HepG2 (cell line): Measurements from ENCODE around the gene AGRN. TPM values are rescaled to one million over a fixed set of nuclear protein-coding genes. Genes with fewer than 3 reads are reported as not detected.
A peak's percentile ranks its signal among the peaks of the same experiment; 100 is the strongest.

ENCODE experiments used
- BRD4 ChIP-seq: sonication (generic); formaldehyde crosslinking; IDR thresholded peaks from 2 replicates; pipeline ENCODE4 v1.4.0; 2020; ENCODE audit warnings: missing genetic modification reagents
- CREB1 ChIP-seq, 2 experiments: fragments of 450-650 bp in 1 of 2; IDR thresholded peaks; 2 replicates each; pipeline ENCODE4 v1.6.1; 2016 to 2017; ENCODE audit warnings: control low read depth in 1 of 2, mild to moderate bottlenecking in 1 of 2, missing compliant biosample characterization in 1 of 2, missing genetic modification characterization in 1 of 2
- ELF4 ChIP-seq: sonication (generic); formaldehyde crosslinking; IDR thresholded peaks from 2 replicates; pipeline ENCODE4 v1.5.0; 2020; ENCODE audit warnings: missing genetic modification reagents, mild to moderate bottlenecking, moderate library complexity, borderline replicate concordance
- FOXA3 ChIP-seq: IDR thresholded peaks from 2 replicates; pipeline ENCODE4 v1.6.1; 2016; ENCODE audit warnings: missing genetic modification reagents, missing compliant biosample characterization
- MAZ ChIP-seq, 2 experiments: sonication (generic) in 1 of 2; formaldehyde crosslinking in 1 of 2; IDR thresholded peaks; 2 replicates each; pipeline versions ENCODE4 v1.5.0 to v1.6.1; 2012 to 2020; ENCODE audit warnings: low read depth in 2 of 2, mild to moderate bottlenecking in 2 of 2, borderline replicate concordance in 1 of 2, improper control_type of control experiment in 1 of 2, low read length in 1 of 2, missing genetic modification reagents in 1 of 2, moderate library complexity in 1 of 2
- ZNF256 ChIP-seq: sonication (generic); formaldehyde crosslinking; conservative IDR thresholded peaks from 2 replicates; pipeline ENCODE4 v1.4.0; 2020; ENCODE audit warnings: missing genetic modification reagents
- ZNF33A ChIP-seq: sonication (generic); formaldehyde crosslinking; IDR thresholded peaks from 2 replicates; pipeline ENCODE4 v1.5.1; 2020; ENCODE audit warnings: missing genetic modification reagents, mild to moderate bottlenecking, moderate library complexity, borderline replicate concordance
- ZNF431 ChIP-seq: sonication (generic); formaldehyde crosslinking; IDR thresholded peaks from 2 replicates; pipeline ENCODE4 v1.9.0; 2022; ENCODE audit warnings: missing genetic modification reagents, low read depth, mild to moderate bottlenecking, borderline replicate concordance
- ZNF446 ChIP-seq: sonication (generic); formaldehyde crosslinking; IDR thresholded peaks from 2 replicates; pipeline ENCODE4 v1.5.0; 2020; ENCODE audit warnings: mild to moderate bottlenecking, missing genetic modification reagents
- ZNF614 ChIP-seq: IDR thresholded peaks from 2 replicates; pipeline ENCODE4 v1.6.1; 2018; ENCODE audit warnings: missing biosample characterization, missing genetic modification reagents, inconsistent platforms, borderline replicate concordance
- ZNF816 ChIP-seq: sonication (generic); formaldehyde crosslinking; IDR thresholded peaks from 2 replicates; pipeline ENCODE4 v1.8.0; 2022; ENCODE audit warnings: missing genetic modification reagents, mild to moderate bottlenecking, borderline replicate concordance
- ZNF83 ChIP-seq: sonication (generic); formaldehyde crosslinking; IDR thresholded peaks from 2 replicates; pipeline ENCODE4 v1.4.0; 2020; ENCODE audit warnings: missing genetic modification reagents, mild to moderate bottlenecking, borderline replicate concordance
- polyA plus RNA-seq, 8 experiments: library from polyadenylated mRNA; depleted of rRNA in 3 of 8; stranded (reverse) in 7 of 8; unstranded in 1 of 8; fragments of >200 nt; fragmentation: Illumina TruSeq in 4 of 8; extraction: Trizol in 4 of 8; gene quantifications; 2 replicates each; pipeline versions ENCODE4 v1.2.1 to v1.2.3, GENCODE V29; 2011 to 2016; ENCODE audit warnings: low read depth in 4 of 8, missing spikeins in 1 of 8, mixed read lengths in 1 of 8; ENCODE audit not compliant: insufficient read depth in 1 of 8
- total RNA-seq, 5 experiments: library from RNA; depleted of rRNA; stranded (reverse); fragments of >200 nt; fragmentation: Illumina TruSeq; extraction: Trizol; gene quantifications; 2 replicates each; pipeline ENCODE4 v1.2.3, GENCODE V29; 2016; ENCODE audit warnings: low read depth in 1 of 5
- TF ChIP-seq, protein P1 (sequence below): sonication (generic); formaldehyde crosslinking; IDR thresholded peaks from 2 replicates; pipeline ENCODE4 v1.5.0; 2020; ENCODE audit warnings: mild to moderate bottlenecking, missing genetic modification reagents
- TF ChIP-seq, protein P2 (sequence below): IDR thresholded peaks from 2 replicates; pipeline ENCODE4 v1.6.1; 2016; ENCODE audit warnings: mild to moderate bottlenecking, missing biosample characterization, missing genetic modification reagents
- TF ChIP-seq, protein P3 (sequence below): sonication (generic); formaldehyde crosslinking; IDR thresholded peaks from 2 replicates; pipeline ENCODE4 v1.5.0; 2020; ENCODE audit warnings: missing genetic modification reagents
- TF ChIP-seq, protein P4 (sequence below): IDR thresholded peaks from 2 replicates; pipeline ENCODE4 v1.6.1; 2018; ENCODE audit warnings: missing genetic modification reagents, mild to moderate bottlenecking, missing compliant biosample characterization
- TF ChIP-seq, protein P5 (sequence below): sonication (generic); formaldehyde crosslinking; IDR thresholded peaks from 2 replicates; pipeline ENCODE4 v1.4.0; 2020; ENCODE audit warnings: missing genetic modification reagents, borderline replicate concordance
- TF ChIP-seq, protein P6 (sequence below): sonication (generic); formaldehyde crosslinking; IDR thresholded peaks from 2 replicates; pipeline ENCODE4 v1.8.1; 2023; ENCODE audit warnings: missing genetic modification reagents, mild to moderate bottlenecking, borderline replicate concordance

AGRN gene
- total and polyA plus RNA-seq, 2 of the 13 experiments (the other 11 are each of a cell fraction or from before 2014, with no cell fraction given), result 29.8 to 65.2 TPM

DNA sequence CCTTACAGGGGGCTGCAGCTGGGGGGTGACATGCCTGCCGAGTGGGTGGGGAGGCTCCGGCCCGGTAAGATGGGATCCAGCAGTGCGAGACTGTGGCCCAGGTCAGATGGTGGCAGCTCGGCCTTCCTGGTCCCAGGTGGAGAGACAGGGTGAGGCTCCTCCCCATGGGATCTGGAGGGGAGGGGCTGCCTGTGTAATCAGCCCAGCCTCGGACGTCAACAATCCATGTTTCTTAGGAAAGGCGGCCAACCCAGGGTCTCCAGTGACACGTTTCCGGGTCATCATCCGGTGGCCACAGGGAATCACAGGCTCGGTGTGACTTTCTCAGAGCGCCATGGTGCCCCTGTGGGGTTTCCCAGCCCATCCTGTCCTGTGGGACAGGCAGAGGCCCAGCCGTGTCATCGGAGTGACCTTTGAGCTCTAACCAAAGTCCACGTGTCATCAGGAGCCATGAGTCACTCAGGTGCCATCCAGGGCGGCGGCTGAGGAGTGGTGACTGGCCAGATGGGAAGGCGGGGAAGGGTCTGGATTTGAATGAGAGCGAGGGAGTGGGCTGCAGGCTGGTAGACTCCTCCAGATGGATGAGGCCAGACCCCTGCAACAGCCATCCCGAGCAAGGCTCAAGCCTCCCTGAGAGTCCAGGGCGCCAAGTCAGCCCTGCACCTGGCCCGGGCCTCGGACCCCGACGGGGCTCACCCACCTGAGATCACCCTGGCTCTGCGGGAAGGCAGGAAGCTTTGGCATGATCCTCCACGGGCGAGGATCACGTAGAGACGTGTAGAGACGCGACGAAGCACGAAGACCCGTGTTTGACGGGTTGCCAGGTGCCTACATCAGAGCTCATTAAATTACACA is 13.4 kb upstream of the AGRN start (continued):
- TF ChIP-seq, protein P1, sequence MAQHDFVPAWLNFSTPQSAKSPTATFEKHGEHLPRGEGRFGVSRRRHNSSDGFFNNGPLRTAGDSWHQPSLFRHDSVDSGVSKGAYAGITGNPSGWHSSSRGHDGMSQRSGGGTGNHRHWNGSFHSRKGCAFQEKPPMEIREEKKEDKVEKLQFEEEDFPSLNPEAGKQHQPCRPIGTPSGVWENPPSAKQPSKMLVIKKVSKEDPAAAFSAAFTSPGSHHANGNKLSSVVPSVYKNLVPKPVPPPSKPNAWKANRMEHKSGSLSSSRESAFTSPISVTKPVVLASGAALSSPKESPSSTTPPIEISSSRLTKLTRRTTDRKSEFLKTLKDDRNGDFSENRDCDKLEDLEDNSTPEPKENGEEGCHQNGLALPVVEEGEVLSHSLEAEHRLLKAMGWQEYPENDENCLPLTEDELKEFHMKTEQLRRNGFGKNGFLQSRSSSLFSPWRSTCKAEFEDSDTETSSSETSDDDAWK (CRISPR knock-in tag), result no peak
- TF ChIP-seq ZNF614 (CRISPR knock-in tag) (peak; percentile 94), MAZ (IDR thresholded peaks at IDR 0.05; ENCODE audit: borderline replicate concordance, low read depth, low read length) (peak; percentile 39; the same call in 1 of the 2 replicates), MAZ (CRISPR knock-in tag; IDR thresholded peaks at IDR 0.05; ENCODE audit: low read depth) (peak; percentile 72; the same call in 1 of the 2 replicates), ZNF83 (no peak), ZNF431 (CRISPR knock-in tag) (no peak; the same call in 1 of the 2 replicates), BRD4 (CRISPR knock-in tag) (peak; percentile 74), ZNF816 (CRISPR knock-in tag) (no peak), CREB1 (IDR thresholded peaks at IDR 0.05) (peak; percentile 95), CREB1 (CRISPR knock-in tag; IDR thresholded peaks at IDR 0.05) (peak; percentile 96), ELF4 (CRISPR knock-in tag) (no peak), ZNF33A (CRISPR knock-in tag) (no peak), ZNF446 (CRISPR knock-in tag) (no peak), ZNF256 (CRISPR knock-in tag) (peak; percentile 88), FOXA3 (CRISPR knock-in tag) (peak; percentile 78; the same call in 1 of the 2 replicates)
- TF ChIP-seq, protein P2, sequence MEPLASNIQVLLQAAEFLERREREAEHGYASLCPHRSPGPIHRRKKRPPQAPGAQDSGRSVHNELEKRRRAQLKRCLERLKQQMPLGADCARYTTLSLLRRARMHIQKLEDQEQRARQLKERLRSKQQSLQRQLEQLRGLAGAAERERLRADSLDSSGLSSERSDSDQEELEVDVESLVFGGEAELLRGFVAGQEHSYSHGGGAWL (CRISPR knock-in tag), result peak; percentile 65; the same call in 1 of the 2 replicates
- TF ChIP-seq, protein P3, sequence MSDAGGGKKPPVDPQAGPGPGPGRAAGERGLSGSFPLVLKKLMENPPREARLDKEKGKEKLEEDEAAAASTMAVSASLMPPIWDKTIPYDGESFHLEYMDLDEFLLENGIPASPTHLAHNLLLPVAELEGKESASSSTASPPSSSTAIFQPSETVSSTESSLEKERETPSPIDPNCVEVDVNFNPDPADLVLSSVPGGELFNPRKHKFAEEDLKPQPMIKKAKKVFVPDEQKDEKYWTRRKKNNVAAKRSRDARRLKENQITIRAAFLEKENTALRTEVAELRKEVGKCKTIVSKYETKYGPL (CRISPR knock-in tag), result 0 out of 2 replicates have a peak, but pooled peaks have one; percentile 22
- TF ChIP-seq, protein P4, sequence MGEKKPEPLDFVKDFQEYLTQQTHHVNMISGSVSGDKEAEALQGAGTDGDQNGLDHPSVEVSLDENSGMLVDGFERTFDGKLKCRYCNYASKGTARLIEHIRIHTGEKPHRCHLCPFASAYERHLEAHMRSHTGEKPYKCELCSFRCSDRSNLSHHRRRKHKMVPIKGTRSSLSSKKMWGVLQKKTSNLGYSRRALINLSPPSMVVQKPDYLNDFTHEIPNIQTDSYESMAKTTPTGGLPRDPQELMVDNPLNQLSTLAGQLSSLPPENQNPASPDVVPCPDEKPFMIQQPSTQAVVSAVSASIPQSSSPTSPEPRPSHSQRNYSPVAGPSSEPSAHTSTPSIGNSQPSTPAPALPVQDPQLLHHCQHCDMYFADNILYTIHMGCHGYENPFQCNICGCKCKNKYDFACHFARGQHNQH, result peak; percentile 95
- TF ChIP-seq, protein P5, sequence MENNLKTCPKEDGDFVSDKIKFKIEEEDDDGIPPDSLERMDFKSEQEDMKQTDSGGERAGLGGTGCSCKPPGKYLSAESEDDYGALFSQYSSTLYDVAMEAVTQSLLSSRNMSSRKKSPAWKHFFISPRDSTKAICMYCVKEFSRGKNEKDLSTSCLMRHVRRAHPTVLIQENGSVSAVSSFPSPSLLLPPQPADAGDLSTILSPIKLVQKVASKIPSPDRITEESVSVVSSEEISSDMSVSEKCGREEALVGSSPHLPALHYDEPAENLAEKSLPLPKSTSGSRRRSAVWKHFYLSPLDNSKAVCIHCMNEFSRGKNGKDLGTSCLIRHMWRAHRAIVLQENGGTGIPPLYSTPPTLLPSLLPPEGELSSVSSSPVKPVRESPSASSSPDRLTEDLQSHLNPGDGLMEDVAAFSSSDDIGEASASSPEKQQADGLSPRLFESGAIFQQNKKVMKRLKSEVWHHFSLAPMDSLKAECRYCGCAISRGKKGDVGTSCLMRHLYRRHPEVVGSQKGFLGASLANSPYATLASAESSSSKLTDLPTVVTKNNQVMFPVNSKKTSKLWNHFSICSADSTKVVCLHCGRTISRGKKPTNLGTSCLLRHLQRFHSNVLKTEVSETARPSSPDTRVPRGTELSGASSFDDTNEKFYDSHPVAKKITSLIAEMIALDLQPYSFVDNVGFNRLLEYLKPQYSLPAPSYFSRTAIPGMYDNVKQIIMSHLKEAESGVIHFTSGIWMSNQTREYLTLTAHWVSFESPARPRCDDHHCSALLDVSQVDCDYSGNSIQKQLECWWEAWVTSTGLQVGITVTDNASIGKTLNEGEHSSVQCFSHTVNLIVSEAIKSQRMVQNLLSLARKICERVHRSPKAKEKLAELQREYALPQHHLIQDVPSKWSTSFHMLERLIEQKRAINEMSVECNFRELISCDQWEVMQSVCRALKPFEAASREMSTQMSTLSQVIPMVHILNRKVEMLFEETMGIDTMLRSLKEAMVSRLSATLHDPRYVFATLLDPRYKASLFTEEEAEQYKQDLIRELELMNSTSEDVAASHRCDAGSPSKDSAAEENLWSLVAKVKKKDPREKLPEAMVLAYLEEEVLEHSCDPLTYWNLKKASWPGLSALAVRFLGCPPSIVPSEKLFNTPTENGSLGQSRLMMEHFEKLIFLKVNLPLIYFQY (CRISPR knock-in tag), result peak; percentile 68
- TF ChIP-seq, protein P6, sequence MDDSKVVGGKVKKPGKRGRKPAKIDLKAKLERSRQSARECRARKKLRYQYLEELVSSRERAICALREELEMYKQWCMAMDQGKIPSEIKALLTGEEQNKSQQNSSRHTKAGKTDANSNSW (CRISPR knock-in tag), result no peak
